GM12892 (cell line): ENCODE results near the gene MTHFSD.

Experiments used
- POLR2A ChIP-seq: IDR thresholded peaks from 2 replicates; pipeline ENCODE4 v1.6.1; 2011; ENCODE audit warnings: low read depth, low read length, control low read depth
- POLR2AphosphoS5 ChIP-seq: IDR thresholded peaks from 2 replicates; pipeline ENCODE4 v1.6.1; 2011; ENCODE audit warnings: low read depth, low read length, control low read depth

DNA sequence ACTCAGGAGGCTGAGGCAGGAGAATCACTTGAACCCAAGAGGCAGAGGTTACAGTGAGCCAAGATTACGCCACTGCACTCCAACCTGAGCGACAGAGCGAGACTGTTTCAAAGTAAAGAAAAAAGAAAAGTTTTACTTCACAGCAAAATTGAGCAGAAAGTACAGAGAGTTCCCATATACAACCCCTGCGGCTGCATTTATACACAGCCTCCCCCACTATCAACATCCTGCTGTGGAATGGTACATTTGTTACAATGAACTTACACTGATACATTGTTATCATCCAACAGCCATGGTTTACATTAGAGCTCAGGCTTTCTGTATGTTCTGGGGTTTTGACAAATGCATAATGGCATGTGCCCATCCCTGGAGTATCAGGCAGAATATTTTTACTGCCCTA, 2.6 kb upstream of the MTHFSD start:
- TF ChIP-seq POLR2A (no peak), POLR2AphosphoS5 (no peak)
